HFFc6 (cell line): ENCODE measurements around the gene RAB19. TPM values are rescaled to one million over a fixed set of nuclear protein-coding genes. Genes with fewer than 3 reads are reported as not detected.

Experiments used
- DNase-seq: peaks from one replicate; pipeline ENCODE4 v3.0.0-alpha.2; 2018
- H3K27ac Mint-ChIP-seq: 2 replicates; pipeline ENCODE4 v1.8.0; 2020; ENCODE audit warnings: mild to moderate bottlenecking, mixed read lengths
- H3K27me3 Mint-ChIP-seq: 2 replicates; pipeline ENCODE4 v1.8.0; 2021; ENCODE audit warnings: mild to moderate bottlenecking, moderate library complexity, mixed read lengths; ENCODE audit not compliant: insufficient read depth
- H3K36me3 Mint-ChIP-seq: 2 replicates; pipeline ENCODE4 v1.8.0; 2021; ENCODE audit warnings: low read depth, mixed read lengths
- H3K4me1 Mint-ChIP-seq: 2 replicates; pipeline ENCODE4 v1.8.0; 2020; ENCODE audit warnings: low read depth, mixed read lengths
- H3K4me3 Mint-ChIP-seq: 2 replicates; pipeline ENCODE4 v1.8.0; 2020; ENCODE audit warnings: mild to moderate bottlenecking, moderate library complexity, mixed read lengths
- H3K9me3 Mint-ChIP-seq: 2 replicates; pipeline ENCODE4 v1.8.0; 2020; ENCODE audit warnings: mild to moderate bottlenecking, mixed read lengths
- total RNA-seq, 6 experiments: library from RNA; stranded (reverse); fragmentation: NEBNext Ultra II Directional; extraction: Animal tissue kit (Norgen Biotek cat#: 25700); gene quantifications; 2 replicates in 1 of 6; 3 replicates in 5 of 6; pipeline ENCODE4 v1.2.3, GENCODE V29; 2021
- TF ChIP-seq, protein P1 (sequence below): fragments of 200-600 bp; sonication (generic); IDR thresholded peaks from 2 replicates; pipeline ENCODE4 v1.5.0; 2021; ENCODE audit warnings: antibody characterized with exemption, mild to moderate bottlenecking

Gene RAB19
- total RNA-seq, 6 experiments from 2014 or later = not detected

DNA sequence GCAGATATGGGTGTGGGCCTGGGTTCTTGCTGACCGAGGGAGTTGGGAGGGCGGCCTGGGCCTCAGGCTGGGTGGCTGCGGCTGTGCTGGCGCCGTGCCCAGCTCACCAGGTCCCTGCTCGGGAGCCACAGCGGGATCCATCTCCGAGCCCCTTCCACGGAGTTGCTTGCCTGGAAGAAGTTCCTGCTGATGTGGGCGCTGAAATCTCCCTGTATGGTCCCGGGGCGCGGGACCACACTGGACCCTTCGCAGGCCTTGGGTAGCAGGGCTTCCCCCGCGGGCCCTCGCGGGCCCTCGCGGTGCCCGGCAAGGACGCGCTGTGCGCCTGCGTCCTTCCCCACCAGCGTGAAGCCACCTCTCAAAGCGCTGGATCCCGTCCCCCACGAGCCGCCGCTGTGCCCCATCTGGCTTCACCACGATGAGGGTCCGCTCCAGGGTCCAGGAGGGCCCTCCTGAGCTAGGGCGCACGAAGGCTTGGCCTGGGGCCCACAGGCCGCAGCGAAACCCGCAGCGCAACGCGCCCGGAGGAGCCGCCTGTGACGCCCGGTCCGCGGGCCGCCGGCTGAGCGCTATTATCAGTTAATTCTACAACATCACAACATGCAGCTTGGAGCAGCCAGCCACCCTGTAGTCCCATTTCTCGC is 31.5 kb downstream of the RAB19 start:
- no peaks in the 10 kb centered on the region for H3K36me3 Mint-ChIP-seq
- no peak for DNase-seq
- peaks cover 10% of the 10 kb centered on the region; the same call in 1 of the 2 replicates for H3K27me3 Mint-ChIP-seq
- H3K4me3 Mint-ChIP-seq = no peak overlapping the region
- H3K4me1 Mint-ChIP-seq = no peaks in the 10 kb centered on the region
- H3K27ac Mint-ChIP-seq = no peak overlapping the region
- H3K9me3 Mint-ChIP-seq = no peaks in the 10 kb centered on the region
- TF ChIP-seq, protein P1, sequence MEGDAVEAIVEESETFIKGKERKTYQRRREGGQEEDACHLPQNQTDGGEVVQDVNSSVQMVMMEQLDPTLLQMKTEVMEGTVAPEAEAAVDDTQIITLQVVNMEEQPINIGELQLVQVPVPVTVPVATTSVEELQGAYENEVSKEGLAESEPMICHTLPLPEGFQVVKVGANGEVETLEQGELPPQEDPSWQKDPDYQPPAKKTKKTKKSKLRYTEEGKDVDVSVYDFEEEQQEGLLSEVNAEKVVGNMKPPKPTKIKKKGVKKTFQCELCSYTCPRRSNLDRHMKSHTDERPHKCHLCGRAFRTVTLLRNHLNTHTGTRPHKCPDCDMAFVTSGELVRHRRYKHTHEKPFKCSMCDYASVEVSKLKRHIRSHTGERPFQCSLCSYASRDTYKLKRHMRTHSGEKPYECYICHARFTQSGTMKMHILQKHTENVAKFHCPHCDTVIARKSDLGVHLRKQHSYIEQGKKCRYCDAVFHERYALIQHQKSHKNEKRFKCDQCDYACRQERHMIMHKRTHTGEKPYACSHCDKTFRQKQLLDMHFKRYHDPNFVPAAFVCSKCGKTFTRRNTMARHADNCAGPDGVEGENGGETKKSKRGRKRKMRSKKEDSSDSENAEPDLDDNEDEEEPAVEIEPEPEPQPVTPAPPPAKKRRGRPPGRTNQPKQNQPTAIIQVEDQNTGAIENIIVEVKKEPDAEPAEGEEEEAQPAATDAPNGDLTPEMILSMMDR = no peak

DNA sequence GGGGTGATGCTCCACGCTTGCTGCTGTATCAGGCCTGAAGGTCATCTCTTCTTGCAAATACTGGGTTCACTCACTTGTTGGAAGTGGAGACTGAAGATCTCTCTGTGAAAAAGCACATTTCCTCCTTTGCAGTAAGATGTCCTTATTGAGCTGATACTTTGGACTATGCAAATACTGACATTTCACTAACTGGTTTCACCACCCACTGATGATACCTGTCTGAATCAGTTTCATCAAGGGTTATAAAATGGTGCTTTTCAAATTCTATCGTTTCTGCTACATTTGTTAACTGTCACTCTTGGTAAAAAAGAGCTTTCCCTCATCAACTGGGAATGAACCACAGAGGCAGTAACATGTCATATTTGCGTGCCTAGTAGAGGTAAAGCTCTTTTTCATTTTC is 35.5 kb downstream of the RAB19 start:
- TF ChIP-seq, protein P1 = no peak
- Mint-ChIP-seq H3K4me1 (no peaks in the 10 kb centered on the region), H3K27me3 (peaks cover 6% of the 10 kb centered on the region), H3K4me3 (no peak overlapping the region), H3K27ac (no peak overlapping the region), H3K36me3 (no peaks in the 10 kb centered on the region), H3K9me3 (no peaks in the 10 kb centered on the region)
- DNase-seq = no peak

DNA sequence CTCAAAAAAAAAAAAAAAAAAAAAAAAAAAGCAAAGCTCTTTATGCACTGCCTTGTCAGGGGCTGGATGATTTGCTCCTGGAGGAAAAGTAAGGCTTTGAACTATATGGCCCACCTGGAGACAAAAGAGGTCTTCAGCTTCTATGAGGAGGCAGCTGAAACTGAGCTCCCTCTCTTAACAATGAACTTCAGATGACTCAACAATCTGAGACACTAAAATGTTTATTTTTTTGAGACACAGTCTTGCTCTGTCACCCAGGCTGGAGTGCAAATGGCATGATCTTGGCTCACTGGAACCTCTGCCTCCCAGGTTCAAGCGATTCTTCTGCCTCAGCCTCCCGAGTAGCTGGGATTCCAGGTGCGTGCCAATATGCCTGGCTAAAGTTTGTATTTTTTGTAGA is 36.7 kb downstream of the RAB19 start:
- Mint-ChIP-seq H3K27me3 (peaks cover 6% of the 10 kb centered on the region), H3K27ac (no peak overlapping the region), H3K4me3 (no peak overlapping the region), H3K4me1 (no peaks in the 10 kb centered on the region), H3K36me3 (no peaks in the 10 kb centered on the region), H3K9me3 (no peaks in the 10 kb centered on the region)
- no peak for DNase-seq
- TF ChIP-seq, protein P1 = no peak

DNA sequence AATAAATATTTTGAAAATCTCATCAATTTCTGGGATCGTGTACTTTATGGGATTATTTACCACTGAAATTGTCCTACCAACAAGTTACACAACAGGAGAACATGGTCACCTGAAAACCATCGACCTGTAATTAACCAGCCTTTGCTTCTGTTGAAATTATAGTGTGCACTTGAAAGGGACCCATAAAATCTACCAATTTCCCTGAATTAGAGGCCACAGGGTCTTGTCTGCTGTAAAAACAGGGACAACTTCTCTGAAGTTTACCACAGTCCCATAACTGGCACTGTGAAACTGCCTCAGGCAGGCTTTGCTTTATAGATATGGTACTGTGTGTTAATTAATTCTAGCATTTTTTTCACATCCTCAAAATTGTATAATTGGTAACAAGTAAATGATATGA is 37.7 kb downstream of the RAB19 start:
- Mint-ChIP-seq H3K27me3 (peaks cover 4% of the 10 kb centered on the region), H3K4me1 (no peaks in the 10 kb centered on the region), H3K4me3 (no peak overlapping the region), H3K36me3 (no peaks in the 10 kb centered on the region), H3K9me3 (no peaks in the 10 kb centered on the region), H3K27ac (no peak overlapping the region)
- TF ChIP-seq, protein P1 = no peak
- DNase-seq = no peak

DNA sequence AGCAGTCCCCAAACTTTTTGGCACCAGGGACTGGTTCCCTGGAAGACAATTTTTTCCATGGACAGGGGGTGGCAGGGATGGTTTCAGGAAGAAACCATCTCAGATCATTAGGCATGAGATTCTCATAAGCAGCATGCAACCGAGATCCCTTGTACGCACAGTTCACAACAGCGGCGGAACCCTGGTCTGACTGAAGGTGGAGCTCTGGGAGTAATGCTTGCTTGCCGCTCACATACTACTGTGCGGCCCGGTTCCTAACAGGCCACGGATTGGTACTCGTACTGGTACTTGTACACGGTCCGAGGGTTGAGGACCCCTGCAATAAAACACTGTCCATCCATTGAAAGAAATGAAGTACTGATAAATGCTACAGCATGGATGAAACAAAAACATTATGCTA is 42.6 kb downstream of the RAB19 start:
- peaks cover 1% of the 10 kb centered on the region; the same call in 1 of the 2 replicates for H3K27me3 Mint-ChIP-seq
- H3K4me3 Mint-ChIP-seq = no peak overlapping the region
- H3K27ac Mint-ChIP-seq = no peak overlapping the region
- H3K4me1 Mint-ChIP-seq = no peaks in the 10 kb centered on the region
- no peaks in the 10 kb centered on the region for H3K36me3 Mint-ChIP-seq
- TF ChIP-seq, protein P1 = no peak
- DNase-seq = no peak
- H3K9me3 Mint-ChIP-seq = no peaks in the 10 kb centered on the region
